Kidney capillary endothelial cell (primary cell): ENCODE data around the gene THBD.

ENCODE experiments used
- DNase-seq: peaks from one replicate; pipeline ENCODE4 v3.0.0-alpha.2; 2018; ENCODE audit warnings: low spot score

The THBD gene

GRCh38 chr20:23010096-23010495 is 39.4 kb downstream of the THBD start:
- no peak for DNase-seq

DNA sequence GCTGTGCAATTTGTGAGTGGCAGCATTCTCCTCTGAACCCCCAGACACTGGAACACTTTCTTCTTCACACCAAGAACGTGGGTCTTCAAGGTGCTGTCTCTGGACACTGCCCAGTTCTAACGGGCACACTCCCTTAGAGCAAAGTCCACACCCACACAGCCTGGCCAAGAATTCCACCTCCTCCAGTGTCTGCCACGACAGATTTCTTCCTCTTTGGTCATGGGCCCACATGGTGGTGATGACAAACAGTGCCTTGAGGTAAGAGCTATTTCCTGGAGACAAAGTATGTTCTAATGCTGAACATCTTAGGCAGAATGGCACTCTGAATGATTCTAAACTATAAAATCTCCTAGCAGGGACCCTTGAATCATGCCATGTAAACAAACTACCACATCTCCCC is 39.8 kb downstream of the THBD start:
- DNase-seq = no peak

DNA sequence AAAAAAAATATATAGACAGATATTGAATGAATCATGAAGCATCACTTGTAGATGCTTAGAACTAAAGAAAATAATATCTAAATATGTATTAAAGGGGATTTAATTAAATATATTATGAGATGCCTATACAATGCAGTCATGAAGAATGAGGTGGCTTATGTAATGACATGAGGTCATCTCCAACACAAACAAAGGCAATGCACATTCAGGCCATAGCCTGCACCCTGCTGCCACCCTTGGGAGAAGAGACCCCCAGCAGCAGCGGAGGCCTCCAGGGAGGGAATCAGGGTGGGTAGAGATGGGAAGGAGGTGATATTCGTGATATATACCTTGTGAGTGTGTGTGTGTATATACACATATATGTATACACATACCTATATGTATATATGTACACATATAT is 40.8 kb downstream of the THBD start:
- DNase-seq = peak; percentile 20

DNA sequence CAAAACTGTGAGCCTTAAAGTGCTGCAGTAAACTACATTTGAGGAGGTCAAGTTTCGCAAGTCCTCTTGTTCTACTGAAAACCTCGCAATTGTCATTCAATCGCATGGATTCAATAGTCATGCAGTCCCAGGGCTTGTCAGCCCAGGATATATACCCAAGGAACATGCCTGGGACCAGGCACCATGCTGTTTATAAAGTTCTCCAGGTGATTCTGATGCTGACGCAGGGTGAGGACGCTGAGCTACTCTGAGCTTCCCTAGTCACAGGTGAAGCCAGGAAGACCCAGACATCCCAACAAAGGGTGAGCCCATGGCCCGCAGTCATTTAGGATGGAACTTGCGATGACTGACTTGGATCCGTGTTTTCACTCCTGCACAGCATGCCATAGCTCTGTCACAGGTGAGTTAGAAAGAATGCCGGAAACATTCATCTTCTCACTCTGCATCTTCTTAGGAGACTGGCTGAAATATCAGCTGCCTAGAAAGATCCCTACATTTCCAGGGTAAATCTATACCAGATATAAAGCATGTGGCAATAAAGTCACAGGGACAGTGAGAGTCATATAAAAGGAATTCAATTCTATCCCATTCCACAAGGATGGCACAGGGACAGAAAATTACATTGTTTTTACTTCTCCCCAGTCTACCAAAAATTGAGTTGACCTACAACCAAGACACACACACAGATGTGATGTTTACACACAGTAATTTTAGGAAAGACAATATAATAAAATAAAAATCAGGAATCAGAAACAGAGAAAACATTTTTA is 41.4 kb downstream of the THBD start:
- DNase-seq = no peak

- DNase-seq = no peak
Observed at GRCh38 chr20:23007462-23007861, 42.0 kb downstream of the THBD start.

- no peak for DNase-seq
Observed at GRCh38 chr20:23005776-23006175, 43.7 kb downstream of the THBD start.

- DNase-seq = no peak
Observed at GRCh38 chr20:23003881-23004460, 45.5 kb downstream of the THBD start.

DNA sequence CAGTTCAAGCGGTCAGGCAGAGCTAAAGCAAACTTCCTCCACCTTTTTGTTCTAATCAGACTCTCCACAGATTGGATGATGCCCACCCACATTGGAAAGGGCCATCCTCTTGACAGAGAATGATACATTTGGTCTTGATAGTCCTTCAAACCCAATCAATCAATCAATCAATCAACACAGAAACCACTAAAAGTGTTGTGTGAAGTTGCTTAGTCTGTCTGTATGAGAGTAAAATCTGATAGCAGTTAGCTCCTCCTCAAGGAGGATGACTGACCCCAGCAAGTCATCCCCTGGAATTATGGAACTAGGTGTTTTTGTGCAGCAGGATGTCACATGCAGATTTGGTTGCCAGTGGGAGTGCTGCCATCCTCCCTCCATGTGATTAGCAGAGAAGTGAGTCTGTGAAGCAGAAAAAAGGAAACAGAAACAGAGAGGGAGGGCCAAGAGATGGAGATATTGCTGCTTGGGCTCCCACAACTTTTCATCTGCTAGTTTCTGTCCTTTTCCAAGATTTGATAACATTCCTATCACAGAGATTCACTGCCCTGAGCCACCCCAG is 46.3 kb downstream of the THBD start:
- DNase-seq = no peak

- no peak for DNase-seq
Observed at GRCh38 chr20:23002276-23002675, 47.2 kb downstream of the THBD start.

GRCh38 chr20:23000232-23000947 is 49.1 kb downstream of the THBD start:
- no peak for DNase-seq

DNA sequence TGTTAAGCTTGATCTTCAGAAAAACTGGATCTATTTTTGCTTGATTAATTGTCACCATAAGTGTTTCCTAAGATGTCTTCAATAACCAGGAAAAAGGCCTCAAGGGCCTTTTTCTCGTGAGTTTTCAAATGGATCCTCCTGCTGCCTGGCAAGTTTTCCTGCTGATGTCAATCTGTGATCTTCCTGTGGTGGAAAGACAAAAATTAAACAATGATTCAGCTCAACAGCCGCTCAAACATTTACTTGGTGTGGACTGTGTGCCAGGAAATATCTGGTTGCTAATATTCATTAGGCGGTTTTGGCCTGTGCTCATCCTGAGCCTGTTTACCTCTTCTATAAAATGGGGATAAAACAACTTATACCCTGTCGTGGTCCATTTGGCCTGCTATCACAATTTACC is 49.7 kb downstream of the THBD start:
- DNase-seq = no peak

- no peak for DNase-seq
Observed at GRCh38 chr20:22998476-22998875, 51.0 kb downstream of the THBD start.

- DNase-seq = no peak
Observed at GRCh38 chr20:22995923-22996322, 53.5 kb downstream of the THBD start.
